K562 (cell line): ENCODE results near the gene MARK3. TPM values are rescaled to one million over a fixed set of nuclear protein-coding genes. Genes with fewer than 3 reads are reported as not detected.
A peak's percentile ranks its signal among the peaks of the same experiment; 100 is the strongest.

ENCODE experiments used
- BHLHE40 ChIP-seq: IDR thresholded peaks from 2 replicates; pipeline ENCODE4 v1.6.1; 2011; ENCODE audit warnings: low read length, improper control_type of control experiment
- CTBP1 ChIP-seq: fragments of 450-650 bp; IDR thresholded peaks from 2 replicates; pipeline ENCODE4 v1.6.1; 2016; ENCODE audit warnings: borderline replicate concordance
- DPF2 ChIP-seq: fragments of 450-650 bp; IDR thresholded peaks from 2 replicates; pipeline ENCODE4 v1.6.1; 2016
- ETV1 ChIP-seq: fragments of 450-650 bp; conservative IDR thresholded peaks from 2 replicates; pipeline ENCODE4 v1.6.1; 2016; ENCODE audit warnings: missing genetic modification characterization, control low read depth, low read depth, missing compliant biosample characterization
- IFI16 ChIP-seq: fragments of 250-450 bp; sonication (Bioruptor Pico); IDR thresholded peaks from 2 replicates; pipeline ENCODE4 v2.1.2; 2022; ENCODE audit warnings: mild to moderate bottlenecking, inconsistent platforms
- LEF1 ChIP-seq: fragments of 450-650 bp; IDR thresholded peaks from 2 replicates; pipeline ENCODE4 v1.6.1; 2016; ENCODE audit warnings: mild to moderate bottlenecking
- MAFG ChIP-seq: fragments of 450-650 bp; conservative IDR thresholded peaks from 2 replicates; pipeline ENCODE4 v1.6.1; 2016; ENCODE audit warnings: missing genetic modification characterization, missing compliant biosample characterization
- MBD2 ChIP-seq: sonication (generic); IDR thresholded peaks from 2 replicates; pipeline ENCODE4 v1.6.1; 2016; ENCODE audit warnings: low read depth, borderline replicate concordance
- MTA1 ChIP-seq: fragments of 450-650 bp; IDR thresholded peaks from 2 replicates; pipeline ENCODE4 v1.6.1; 2017; ENCODE audit warnings: borderline replicate concordance
- MYC ChIP-seq, 2 experiments: fragments of 250-450 bp in 1 of 2; sonication (Bioruptor Pico) in 1 of 2; IDR thresholded peaks; 2 replicates each; pipeline versions ENCODE4 v1.5.1 to v1.6.1; 2012 to 2021; ENCODE audit warnings: low read depth in 2 of 2, borderline replicate concordance in 1 of 2, improper control_type of control experiment in 1 of 2, low read length in 1 of 2, mild to moderate bottlenecking in 1 of 2, moderate library complexity in 1 of 2
- NR2F6 ChIP-seq: fragments of 450-650 bp; formaldehyde crosslinking; IDR thresholded peaks from 2 replicates; pipeline ENCODE4 v1.4.0; 2020; ENCODE audit warnings: mild to moderate bottlenecking
- PTTG1 ChIP-seq: fragments of 450-650 bp; IDR thresholded peaks from 2 replicates; pipeline ENCODE4 v1.6.1; 2016; ENCODE audit warnings: low read depth, mild to moderate bottlenecking, missing genetic modification characterization, missing compliant biosample characterization
- PYGO2 ChIP-seq: fragments of 450-650 bp; IDR thresholded peaks from 2 replicates; pipeline ENCODE4 v1.6.1; 2016; ENCODE audit warnings: mild to moderate bottlenecking, missing genetic modification characterization, moderate library complexity, missing compliant biosample characterization
- RB1 ChIP-seq: fragments of 450-650 bp; IDR thresholded peaks from 2 replicates; pipeline ENCODE4 v1.6.1; 2017; ENCODE audit warnings: low read depth, mild to moderate bottlenecking
- RCOR1 ChIP-seq, 2 experiments: IDR thresholded peaks; 2 replicates each; pipeline ENCODE4 v1.6.1; 2012; ENCODE audit warnings: low read depth in 2 of 2, low read length in 2 of 2, borderline replicate concordance in 1 of 2, improper control_type of control experiment in 1 of 2
- RFX7 ChIP-seq: fragments of 250-450 bp; sonication (Bioruptor Pico); IDR thresholded peaks from 2 replicates; pipeline ENCODE4 v1.5.1; 2021; ENCODE audit warnings: mild to moderate bottlenecking
- RNF2 ChIP-seq: sonication (generic); IDR thresholded peaks from 2 replicates; pipeline ENCODE4 v1.6.1; 2016
- SLC30A9 ChIP-seq: fragments of 250-450 bp; sonication (Bioruptor Pico); IDR thresholded peaks from 2 replicates; pipeline ENCODE4 v1.8.0; 2022; ENCODE audit warnings: mild to moderate bottlenecking, moderate library complexity
- TAF15 ChIP-seq: fragments of 200-400 bp; formaldehyde crosslinking; IDR thresholded peaks from 2 replicates; pipeline ENCODE4 v1.6.1; 2017; ENCODE audit warnings: mild to moderate bottlenecking, low read depth, low read length, moderate library complexity
- ZNF134 ChIP-seq: fragments of 250-450 bp; sonication (Bioruptor Pico); conservative IDR thresholded peaks from 2 replicates; pipeline ENCODE4 v1.4.0; 2020
- ZNF165 ChIP-seq: fragments of 250-450 bp; sonication (Bioruptor Pico); IDR thresholded peaks from 2 replicates; pipeline ENCODE4 v1.4.0; 2020; ENCODE audit warnings: borderline replicate concordance
- ZNF280B ChIP-seq: fragments of 250-450 bp; sonication (Bioruptor Pico); IDR thresholded peaks from 2 replicates; pipeline ENCODE4 v1.5.1; 2021; ENCODE audit warnings: mild to moderate bottlenecking
- ZNF436 ChIP-seq: fragments of 250-450, 450-650 bp; sonication (Bioruptor Pico); formaldehyde crosslinking; IDR thresholded peaks from 2 replicates; pipeline ENCODE4 v1.7.0; 2020; ENCODE audit warnings: mild to moderate bottlenecking
- ZNF551 ChIP-seq: fragments of 250-450 bp; sonication (Bioruptor Pico); IDR thresholded peaks from 2 replicates; pipeline ENCODE4 v1.5.0; 2021; ENCODE audit warnings: mild to moderate bottlenecking, moderate library complexity
- ZNF589 ChIP-seq: fragments of 200-800 bp; sonication (Bioruptor generic); IDR thresholded peaks from 2 replicates; pipeline ENCODE4 v1.6.1; 2016; ENCODE audit warnings: low read depth, missing genetic modification characterization, missing compliant biosample characterization
- ZNF717 ChIP-seq: fragments of 250-450 bp; sonication (Bioruptor Pico); IDR thresholded peaks from 2 replicates; pipeline ENCODE4 v1.5.0; 2021
- ZNF830 ChIP-seq: fragments of 250-450 bp; sonication (Bioruptor Pico); IDR thresholded peaks from 2 replicates; pipeline ENCODE4 v1.5.0; 2021; ENCODE audit warnings: mild to moderate bottlenecking
- polyA plus RNA-seq, 8 experiments: library from polyadenylated mRNA; depleted of rRNA in 4 of 8; stranded (reverse) in 5 of 8; unstranded in 3 of 8; fragments of >200 nt; fragmentation: Nextera tagmentation in 2 of 8; fragmentation: Illumina TruSeq in 1 of 8; extraction: Ambion mirVana in 2 of 8; extraction: Trizol in 1 of 8; gene quantifications; 2 replicates each; pipeline versions ENCODE4 v1.2.1 to v1.2.3, GENCODE V29; 2011 to 2014; ENCODE audit warnings: inconsistent platforms in 1 of 8, missing spikeins in 1 of 8
- total RNA-seq, 7 experiments: library from RNA; depleted of rRNA in 6 of 7; stranded (reverse); fragments of >200 nt in 6 of 7; fragmentation: Illumina TruSeq in 2 of 7; extraction: Trizol in 2 of 7; gene quantifications; 2 replicates each; pipeline versions ENCODE4 v1.2.1 to v1.2.3, GENCODE V29; 2011 to 2021; ENCODE audit warnings: low replicate concordance in 1 of 7
- TF ChIP-seq, protein P1 (sequence below): sonication (generic); formaldehyde crosslinking; IDR thresholded peaks from 2 replicates; pipeline ENCODE4 v1.4.0; 2020; ENCODE audit warnings: mild to moderate bottlenecking, missing genetic modification reagents

Gene MARK3
- total and polyA plus RNA-seq, 9 of the 15 experiments (the other 6 are each of a cell fraction or from before 2014, with no cell fraction given): 10.1 to 68.7 (median 56.3) TPM

- TF ChIP-seq NR2F6 (CRISPR knock-in tag): peak; percentile 97
- TF ChIP-seq RFX7 (CRISPR knock-in tag): peak; percentile 99
- TF ChIP-seq ZNF134: peak; percentile 96
- peak; percentile 93 for TF ChIP-seq ZNF551
- TF ChIP-seq SLC30A9 (CRISPR knock-in tag): peak; percentile 95
- peak; percentile 71 for TF ChIP-seq DPF2
- peak; percentile 60; the same call in 1 of the 2 replicates for TF ChIP-seq RNF2
- TF ChIP-seq MAFG (tag): peak; percentile 84
- TF ChIP-seq LEF1: 0 out of 2 replicates have a peak, but pooled peaks have one; percentile 21
- TF ChIP-seq CTBP1: peak; percentile 45; the same call in 1 of the 2 replicates
- no peak for TF ChIP-seq RB1
- peak; percentile 74 for TF ChIP-seq ZNF436
- peak; percentile 94 for TF ChIP-seq ZNF717 (CRISPR knock-in tag)
- TF ChIP-seq MBD2: peak; percentile 12; the same call in 1 of the 2 replicates
- peak; percentile 100 for TF ChIP-seq PTTG1
- TF ChIP-seq MYC (IDR thresholded peaks at IDR 0.05; ENCODE audit: low read depth, low read length): no peak
- peak; percentile 99 for TF ChIP-seq MYC (CRISPR knock-in tag; IDR thresholded peaks at IDR 0.05; ENCODE audit: borderline replicate concordance, low read depth)
- peak; percentile 99 for TF ChIP-seq ZNF165 (CRISPR knock-in tag)
- peak; percentile 98 for TF ChIP-seq ZNF280B (CRISPR knock-in tag)
- TF ChIP-seq, protein P1, sequence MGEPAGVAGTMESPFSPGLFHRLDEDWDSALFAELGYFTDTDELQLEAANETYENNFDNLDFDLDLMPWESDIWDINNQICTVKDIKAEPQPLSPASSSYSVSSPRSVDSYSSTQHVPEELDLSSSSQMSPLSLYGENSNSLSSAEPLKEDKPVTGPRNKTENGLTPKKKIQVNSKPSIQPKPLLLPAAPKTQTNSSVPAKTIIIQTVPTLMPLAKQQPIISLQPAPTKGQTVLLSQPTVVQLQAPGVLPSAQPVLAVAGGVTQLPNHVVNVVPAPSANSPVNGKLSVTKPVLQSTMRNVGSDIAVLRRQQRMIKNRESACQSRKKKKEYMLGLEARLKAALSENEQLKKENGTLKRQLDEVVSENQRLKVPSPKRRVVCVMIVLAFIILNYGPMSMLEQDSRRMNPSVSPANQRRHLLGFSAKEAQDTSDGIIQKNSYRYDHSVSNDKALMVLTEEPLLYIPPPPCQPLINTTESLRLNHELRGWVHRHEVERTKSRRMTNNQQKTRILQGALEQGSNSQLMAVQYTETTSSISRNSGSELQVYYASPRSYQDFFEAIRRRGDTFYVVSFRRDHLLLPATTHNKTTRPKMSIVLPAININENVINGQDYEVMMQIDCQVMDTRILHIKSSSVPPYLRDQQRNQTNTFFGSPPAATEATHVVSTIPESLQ (CRISPR knock-in tag): no peak
- TF ChIP-seq TAF15: no peak
- peak; percentile 100 for TF ChIP-seq PYGO2
- TF ChIP-seq RCOR1 (IDR thresholded peaks at IDR 0.05; ENCODE audit: borderline replicate concordance in 1 of 2, low read depth in 2 of 2, low read length in 2 of 2): peak in 1 of 2 experiments; percentile 34; a peak in 1 of 4 replicates
- no peak for TF ChIP-seq BHLHE40
- peak; percentile 84 for TF ChIP-seq MTA1
- TF ChIP-seq IFI16 (CRISPR knock-in tag): peak; percentile 98
- TF ChIP-seq ZNF830: peak; percentile 99
- peak; percentile 99 for TF ChIP-seq ETV1
- peak; percentile 100 for TF ChIP-seq ZNF589 (CRISPR knock-in tag)
Observed at GRCh38 chr14:103427485-103428443, 42.5 kb downstream of the MARK3 start (continued).
